ENCODE data around the gene PRPF40B.

PRPF40B gene

DNA sequence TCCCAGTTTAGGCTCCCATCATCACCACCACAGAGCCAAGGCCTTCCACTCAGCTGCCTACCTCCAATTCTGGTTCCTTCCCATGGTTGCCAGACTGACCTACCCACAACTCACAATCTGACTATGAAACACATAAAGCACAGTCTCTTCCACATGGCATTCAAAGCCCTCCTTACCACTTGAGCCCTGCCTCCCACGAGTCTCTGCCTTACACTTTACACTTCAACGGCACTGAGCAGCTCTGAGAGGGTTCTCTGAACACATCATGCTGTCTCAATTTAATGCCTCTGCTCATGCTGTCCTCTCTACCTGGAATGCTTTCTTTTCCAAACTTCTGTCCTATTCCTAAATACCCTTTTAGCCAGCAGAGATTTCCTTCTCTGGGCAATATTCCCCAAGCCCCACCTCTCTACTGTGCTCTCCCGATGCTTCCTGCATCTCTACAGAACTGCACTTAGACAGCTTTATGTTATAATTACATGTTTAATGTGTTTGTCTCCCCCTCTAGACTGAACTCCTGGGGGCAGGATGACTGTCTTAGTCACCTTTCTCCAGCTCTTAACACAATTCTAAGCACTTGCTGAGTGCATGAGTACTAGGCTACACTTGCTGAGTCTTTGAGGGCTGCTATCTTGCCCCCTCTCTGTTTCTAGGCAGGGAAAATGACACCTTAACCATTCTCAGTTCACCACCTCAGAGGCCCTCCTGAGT, 60.4 kb downstream of the PRPF40B start:
- DNase-seq (ENCODE audit: low spot score) (no peak), FAIRE-seq (no peak)

DNA sequence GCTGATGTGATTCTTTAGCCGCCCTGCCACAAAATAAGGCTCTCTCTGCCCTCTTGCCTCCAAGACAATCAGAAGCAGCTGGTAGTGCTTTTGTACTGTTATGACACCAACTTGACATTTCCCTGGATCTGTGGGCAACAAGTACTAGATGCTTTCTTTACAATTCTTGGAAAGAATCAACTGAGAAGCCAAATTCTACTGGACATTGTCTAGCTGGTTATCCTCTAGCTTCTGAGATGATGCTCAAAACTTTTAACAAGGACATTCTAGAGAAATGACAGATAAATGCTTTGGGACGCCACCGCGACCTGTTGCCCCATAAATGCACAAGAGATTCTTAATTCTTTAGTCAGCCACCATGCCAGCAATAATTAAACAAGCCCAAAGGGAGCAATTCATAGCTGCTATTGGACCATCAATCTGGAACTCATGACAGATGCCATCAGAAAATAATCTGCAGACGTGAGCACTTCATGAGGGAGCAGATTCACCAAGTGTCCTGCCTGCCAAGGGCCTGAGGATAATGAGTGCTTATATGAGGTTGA, 61.0 kb downstream of the PRPF40B start:
- FAIRE-seq (no peak), DNase-seq (ENCODE audit: low spot score) (peak; percentile 25)

DNA sequence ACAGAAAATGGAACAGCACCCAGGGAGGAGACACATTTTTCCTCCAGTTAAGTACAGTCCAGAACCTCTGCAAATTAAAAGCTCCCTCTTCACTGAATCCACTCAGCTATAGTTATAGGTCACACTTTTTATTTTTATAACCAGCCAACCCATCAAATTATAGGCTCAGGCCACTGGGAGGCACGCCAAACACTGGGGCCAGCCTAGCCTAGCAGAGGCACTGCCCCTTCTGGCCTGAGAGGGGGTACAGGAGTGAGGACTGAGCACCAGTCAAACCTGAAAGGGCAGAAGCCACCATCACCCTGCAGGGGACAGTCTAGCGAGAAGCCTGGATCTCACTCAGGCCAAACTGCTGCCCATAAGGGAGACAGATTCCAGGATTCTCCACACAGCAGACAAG, 64.6 kb downstream of the PRPF40B start:
- FAIRE-seq = no peak
- DNase-seq (ENCODE audit: low spot score) = no peak

DNA sequence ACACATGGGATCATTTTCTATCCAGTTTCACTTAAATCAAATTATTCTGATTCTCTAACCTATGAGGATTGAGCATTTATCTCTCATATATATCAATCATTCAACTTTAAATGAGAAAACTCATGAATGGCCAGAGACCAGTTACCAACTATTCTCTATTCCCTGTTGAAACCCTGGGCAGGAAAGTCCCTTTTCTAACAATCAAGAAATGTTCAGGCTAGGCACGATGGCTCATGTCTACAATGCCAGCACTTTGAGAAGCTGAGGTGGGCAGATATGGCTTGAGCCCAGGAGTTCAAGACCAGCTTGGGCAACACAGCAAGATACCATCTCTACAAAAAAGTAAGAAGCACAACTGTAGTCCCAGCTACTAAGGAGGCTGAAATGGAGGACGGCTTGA, 65.9 kb downstream of the PRPF40B start:
- FAIRE-seq (no peak), DNase-seq (ENCODE audit: low spot score) (no peak)

DNA sequence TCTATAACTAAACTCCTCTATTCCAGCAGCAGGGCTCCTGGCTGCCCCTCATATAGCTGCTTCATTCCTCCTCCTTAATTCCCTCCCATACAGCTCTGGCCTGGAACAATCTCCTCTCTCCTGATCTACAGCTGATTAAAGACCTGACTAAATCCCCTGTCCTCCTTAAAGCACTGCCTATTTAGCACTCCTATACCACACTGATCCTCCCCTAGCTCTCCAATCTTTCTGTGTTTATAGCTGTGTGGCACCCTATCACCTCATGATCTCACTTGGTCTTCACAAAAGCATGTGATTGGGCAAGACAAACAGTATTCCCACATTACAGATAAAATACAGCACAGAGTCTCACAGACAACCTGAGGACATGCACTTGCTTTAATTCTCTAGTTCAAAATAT, 66.4 kb downstream of the PRPF40B start:
- DNase-seq (ENCODE audit: low spot score) (no peak), FAIRE-seq (no peak)

DNA sequence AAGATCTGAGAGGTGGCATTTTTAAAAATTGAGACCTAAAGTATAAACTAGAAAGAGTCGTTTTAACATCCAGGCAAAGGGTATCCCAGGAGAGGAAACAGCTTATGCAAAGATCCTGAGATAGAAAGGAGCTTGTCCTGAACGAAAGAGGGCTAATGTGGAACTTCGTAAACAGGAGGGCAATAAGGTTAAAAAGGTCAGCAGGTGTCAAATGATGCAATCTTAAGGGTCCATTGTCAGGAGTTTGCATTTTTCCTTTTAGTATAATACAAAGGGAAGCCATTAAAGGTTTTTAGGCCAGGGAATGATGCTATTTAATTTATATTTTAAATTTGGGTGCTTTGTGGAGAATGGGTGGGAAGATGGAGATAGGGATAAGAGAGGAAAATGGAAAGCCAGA, 69.5 kb downstream of the PRPF40B start:
- FAIRE-seq (no peak), DNase-seq (ENCODE audit: low spot score) (no peak)

DNA sequence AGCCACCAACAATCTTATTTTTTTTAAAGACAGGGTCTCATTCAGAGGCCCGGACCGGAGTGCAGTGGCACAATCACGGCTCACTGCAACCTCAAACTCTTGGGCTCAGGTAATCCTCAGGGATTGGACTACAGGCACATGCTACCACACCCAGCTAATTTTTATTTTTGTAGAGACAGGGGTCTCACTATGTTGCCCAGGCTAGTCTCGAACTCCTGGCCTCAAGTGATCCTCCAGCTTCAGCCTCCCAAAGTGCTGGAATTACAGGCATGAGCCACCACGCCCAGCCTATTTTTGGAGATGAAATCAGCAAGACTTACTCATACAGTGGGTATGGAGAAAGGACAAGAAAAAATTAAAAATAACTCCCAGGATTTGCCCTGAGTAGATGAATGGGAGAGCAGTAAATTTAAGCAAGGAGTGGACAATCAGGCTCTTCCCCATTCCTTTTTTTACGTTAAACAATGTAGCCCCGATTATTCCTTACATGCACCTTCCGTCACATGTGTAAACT, 70.6 kb downstream of the PRPF40B start:
- no peak for DNase-seq (ENCODE audit: low spot score)
- FAIRE-seq = no peak

All from RCC 7860 (cell line).